G401.6 (cell line): ENCODE measurements around the gene GRAP2.
"Not testable (repeated sequence)": the region's sequence is repeated elsewhere in the genome, so short reads cannot be mapped to it uniquely, and the experiment has no call there.

Experiments
- FAIRE-seq: peaks from 2 replicates; lab custom pipeline; 2012; peaks lifted over from hg19 to GRCh38; lab: Jason Lieb, UNC

The GRAP2 gene

GRCh38 chr22:39898997-39899396 is 1.9 kb upstream of the GRAP2 start:
- FAIRE-seq = no peak

- no peak for FAIRE-seq
Measured at GRCh38 chr22:39901565-39902146, 772 bp downstream of the GRAP2 start.

- not testable (repeated sequence) for FAIRE-seq
Measured at GRCh38 chr22:39904024-39904423, 3.1 kb downstream of the GRAP2 start.

- FAIRE-seq = no peak
Measured at GRCh38 chr22:39904862-39905261, 4.0 kb downstream of the GRAP2 start.

GRCh38 chr22:39905687-39906086 is 4.8 kb downstream of the GRAP2 start:
- FAIRE-seq = no peak

GRCh38 chr22:39906207-39906606 is 5.3 kb downstream of the GRAP2 start:
- no peak for FAIRE-seq

- FAIRE-seq = no peak
Measured at GRCh38 chr22:39907047-39907446, 6.2 kb downstream of the GRAP2 start.

GRCh38 chr22:39907605-39908097 is 6.8 kb downstream of the GRAP2 start:
- FAIRE-seq = no peak

- no peak for FAIRE-seq
Measured at GRCh38 chr22:39908136-39908535, 7.3 kb downstream of the GRAP2 start.

- FAIRE-seq = no peak
Measured at GRCh38 chr22:39908737-39909136, 7.9 kb downstream of the GRAP2 start.

GRCh38 chr22:39910876-39911613 is 10.2 kb downstream of the GRAP2 start:
- FAIRE-seq = no peak

GRCh38 chr22:39913321-39913720 is 12.4 kb downstream of the GRAP2 start:
- FAIRE-seq = no peak

- FAIRE-seq = no peak
Measured at GRCh38 chr22:39913886-39914285, 13.0 kb downstream of the GRAP2 start.

GRCh38 chr22:39914584-39914983 is 13.7 kb downstream of the GRAP2 start:
- FAIRE-seq = no peak

GRCh38 chr22:39915295-39915726 is 14.4 kb downstream of the GRAP2 start:
- no peak for FAIRE-seq

- no peak for FAIRE-seq
Measured at GRCh38 chr22:39916496-39916895, 15.6 kb downstream of the GRAP2 start.

- FAIRE-seq = no peak
Measured at GRCh38 chr22:39917197-39917643, 16.3 kb downstream of the GRAP2 start.

- FAIRE-seq = no peak
Measured at GRCh38 chr22:39917776-39918495, 17.1 kb downstream of the GRAP2 start.

- no peak for FAIRE-seq
Measured at GRCh38 chr22:39920134-39920743, 19.4 kb downstream of the GRAP2 start.

GRCh38 chr22:39923696-39924095 is 22.8 kb downstream of the GRAP2 start:
- FAIRE-seq = no peak

GRCh38 chr22:39924286-39924685 is 23.4 kb downstream of the GRAP2 start:
- no peak for FAIRE-seq

GRCh38 chr22:39925273-39925672 is 24.4 kb downstream of the GRAP2 start:
- FAIRE-seq = no peak
